OCI-M1 (cell line): ENCODE measurements around the gene ALPP.
"Not testable (repeated sequence)": the region's sequence is repeated elsewhere in the genome, so short reads cannot be mapped to it uniquely, and the experiment has no call there.

Experiments
- DNase-seq: peaks from one replicate; lab custom pipeline; 2025; lab: John Stamatoyannopoulos, UW

ALPP gene

DNA sequence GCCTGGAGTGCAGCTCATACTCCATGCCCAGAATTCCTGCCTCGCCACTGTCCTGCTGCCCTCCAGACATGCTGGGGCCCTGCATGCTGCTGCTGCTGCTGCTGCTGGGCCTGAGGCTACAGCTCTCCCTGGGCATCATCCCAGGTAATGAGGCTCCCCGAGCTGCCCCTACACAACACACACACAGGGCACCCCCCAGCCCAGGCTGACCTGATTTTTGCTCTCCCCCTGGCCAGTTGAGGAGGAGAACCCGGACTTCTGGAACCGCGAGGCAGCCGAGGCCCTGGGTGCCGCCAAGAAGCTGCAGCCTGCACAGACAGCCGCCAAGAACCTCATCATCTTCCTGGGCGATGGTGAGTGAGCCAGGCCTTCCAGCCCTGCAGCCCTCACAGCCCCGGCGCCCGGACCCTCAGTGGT is at the start of gene ALPP:
Gene ALPP, plus strand, starts transcription at position 17 of the 417 bp plus-strand sequence. Its CDS starts 52 bp downstream, at position 69.
- DNase-seq, result not testable (repeated sequence)

DNA sequence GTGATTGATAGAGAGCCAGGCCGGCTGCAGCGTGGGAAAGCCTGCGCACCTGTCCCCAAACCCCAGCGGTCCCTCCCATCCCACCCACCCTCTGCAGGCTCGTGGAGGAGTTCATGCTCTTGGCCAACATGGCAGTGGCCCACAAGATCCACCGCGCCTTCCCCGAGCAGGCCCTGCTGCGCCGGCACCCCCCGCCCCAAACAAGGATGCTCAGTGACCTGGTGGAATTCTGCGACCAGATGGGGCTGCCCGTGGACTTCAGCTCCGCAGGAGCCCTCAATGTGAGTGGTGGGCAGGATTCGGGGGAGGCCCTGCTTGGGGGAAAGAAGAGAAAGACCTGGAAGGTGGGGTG is 48.9 kb upstream of the ALPP start:
- DNase-seq, result no peak

DNA sequence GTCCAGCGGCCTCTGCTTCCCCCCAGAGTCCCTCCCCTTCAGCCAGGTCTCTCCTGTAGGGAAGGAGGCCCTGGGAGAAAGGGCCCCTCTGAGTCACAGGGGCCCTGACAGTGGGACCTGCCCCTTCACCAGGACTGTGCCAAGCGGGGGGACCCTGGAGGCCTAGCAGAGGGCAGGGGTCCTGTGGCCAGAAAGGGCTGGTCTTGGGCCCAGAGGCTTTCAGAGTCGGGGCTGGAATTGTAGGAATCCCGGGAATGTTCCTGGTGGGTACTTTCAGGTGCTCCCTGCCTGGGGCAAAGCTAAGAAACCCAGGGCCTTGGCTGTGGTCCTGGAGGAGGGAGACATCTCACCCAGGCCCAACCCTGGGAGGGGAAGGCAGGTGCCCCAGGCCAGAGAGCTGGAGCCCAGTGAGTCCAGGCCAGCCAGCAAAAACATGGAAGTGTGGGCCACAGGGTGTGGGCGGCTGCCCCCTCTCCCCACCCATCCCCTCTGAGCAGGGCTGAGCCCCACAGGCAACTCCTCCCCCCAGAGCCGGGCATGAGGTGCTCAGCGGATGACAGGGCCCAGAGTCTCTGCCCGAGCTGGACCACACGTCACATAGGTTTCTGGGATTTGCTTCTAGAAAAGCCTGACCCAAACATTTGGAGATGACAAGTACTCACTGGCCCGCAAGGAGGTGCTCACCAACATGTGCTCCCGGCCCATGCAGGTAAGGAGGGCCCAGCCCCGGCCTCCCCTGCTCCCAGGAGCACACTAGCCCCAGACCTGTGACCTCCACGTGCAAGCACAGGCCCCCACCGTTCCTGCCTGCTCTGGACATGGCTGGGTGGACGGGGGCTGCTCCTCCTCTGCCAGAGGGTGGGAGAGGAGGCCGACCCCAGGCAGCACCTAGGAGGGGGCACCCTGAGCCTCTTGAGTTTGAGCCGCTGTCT is 48.2 kb upstream of the ALPP start:
- DNase-seq, result no peak

DNA sequence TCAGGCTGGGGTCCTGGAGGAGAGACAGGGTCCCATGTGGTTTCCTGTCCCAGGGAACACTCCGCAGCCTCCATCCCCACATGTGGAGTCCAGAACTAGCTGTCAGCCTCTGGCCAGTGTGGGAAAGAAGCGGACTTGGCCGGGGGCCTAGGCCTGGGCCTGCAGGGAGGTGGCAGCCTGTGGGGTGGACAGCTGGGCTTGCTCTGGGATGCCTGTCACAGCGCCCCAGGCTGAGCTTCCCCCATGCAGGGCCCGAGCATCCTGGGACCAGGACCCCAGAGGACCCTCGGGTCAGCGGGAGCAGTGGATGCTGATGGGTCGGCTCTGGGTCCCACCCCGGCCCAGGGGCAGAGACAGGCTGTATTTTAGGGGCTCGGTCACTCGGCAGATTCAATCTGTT is 47.5 kb upstream of the ALPP start:
- DNase-seq, result not testable (repeated sequence)

DNA sequence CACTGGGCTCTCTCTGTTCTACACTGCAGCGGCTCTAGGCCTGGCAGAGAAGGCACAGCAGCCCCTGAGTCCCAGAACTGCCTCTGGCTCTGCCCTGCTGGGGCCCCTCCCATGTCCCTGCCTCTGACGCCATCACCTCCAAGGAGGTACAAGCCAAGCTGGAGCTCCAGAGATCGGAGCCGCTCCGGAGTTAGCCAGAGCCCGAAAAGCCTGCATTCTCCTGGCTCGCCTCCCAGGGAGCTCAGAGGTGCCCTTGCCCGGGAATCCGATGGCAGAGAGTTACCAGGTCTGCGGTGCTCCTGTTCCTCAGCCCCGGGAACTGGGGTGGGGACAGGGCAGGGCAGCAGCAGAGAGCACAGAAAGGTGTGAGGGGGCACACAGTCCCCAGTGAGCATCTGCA is 46.9 kb upstream of the ALPP start:
- not testable (repeated sequence) for DNase-seq

DNA sequence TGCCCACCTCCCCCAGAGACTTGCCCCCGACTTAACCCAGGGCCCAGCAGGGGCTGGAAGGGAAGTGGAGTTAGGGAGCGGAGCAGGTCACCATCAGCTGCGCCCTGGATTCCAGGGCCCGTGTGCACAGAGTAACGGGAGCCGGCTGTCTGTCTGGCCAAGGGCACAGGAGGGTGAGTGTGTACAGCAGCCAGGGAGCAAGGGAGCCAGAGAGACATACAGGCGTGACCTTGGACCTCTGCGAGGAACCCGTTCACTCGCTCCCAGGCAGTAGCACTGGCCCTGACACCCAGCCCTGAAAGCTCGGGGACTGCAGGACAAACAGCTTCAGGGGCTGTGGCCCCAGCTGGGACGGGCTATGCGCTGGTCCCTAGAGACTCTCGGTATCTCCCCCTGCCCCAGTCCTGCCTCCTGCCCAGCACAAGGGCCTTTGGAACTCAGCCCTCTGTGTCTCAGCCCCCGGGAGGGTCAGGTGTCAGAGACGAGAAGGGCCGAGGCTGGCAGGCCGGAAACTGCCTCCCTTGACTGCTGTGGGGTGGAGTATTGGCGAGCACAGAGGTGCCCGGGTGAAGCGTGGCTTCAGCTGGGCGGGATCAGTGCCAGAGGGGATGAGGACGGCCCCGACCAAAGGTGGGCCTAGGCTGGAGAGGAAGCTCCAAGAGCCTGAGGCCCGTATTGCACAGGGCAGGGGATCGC is 46.2 kb upstream of the ALPP start:
- DNase-seq, result not testable (repeated sequence)

DNA sequence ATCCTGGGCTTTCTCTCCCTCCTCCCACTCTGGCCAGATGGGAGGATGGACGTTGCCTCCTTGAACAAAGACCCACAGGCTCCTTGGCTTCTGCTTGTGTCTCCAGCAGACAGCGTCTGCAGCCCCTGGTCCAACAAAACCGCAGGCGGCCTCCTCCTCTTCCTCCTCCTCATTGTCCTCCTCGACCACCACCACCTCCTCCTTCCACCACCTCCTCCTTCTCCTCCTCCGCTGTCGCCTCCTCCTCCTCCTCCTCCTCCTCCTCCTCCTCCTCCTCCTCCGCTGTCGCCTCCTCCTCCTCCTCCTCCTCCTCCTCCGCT is 45.7 kb upstream of the ALPP start:
- no peak for DNase-seq

DNA sequence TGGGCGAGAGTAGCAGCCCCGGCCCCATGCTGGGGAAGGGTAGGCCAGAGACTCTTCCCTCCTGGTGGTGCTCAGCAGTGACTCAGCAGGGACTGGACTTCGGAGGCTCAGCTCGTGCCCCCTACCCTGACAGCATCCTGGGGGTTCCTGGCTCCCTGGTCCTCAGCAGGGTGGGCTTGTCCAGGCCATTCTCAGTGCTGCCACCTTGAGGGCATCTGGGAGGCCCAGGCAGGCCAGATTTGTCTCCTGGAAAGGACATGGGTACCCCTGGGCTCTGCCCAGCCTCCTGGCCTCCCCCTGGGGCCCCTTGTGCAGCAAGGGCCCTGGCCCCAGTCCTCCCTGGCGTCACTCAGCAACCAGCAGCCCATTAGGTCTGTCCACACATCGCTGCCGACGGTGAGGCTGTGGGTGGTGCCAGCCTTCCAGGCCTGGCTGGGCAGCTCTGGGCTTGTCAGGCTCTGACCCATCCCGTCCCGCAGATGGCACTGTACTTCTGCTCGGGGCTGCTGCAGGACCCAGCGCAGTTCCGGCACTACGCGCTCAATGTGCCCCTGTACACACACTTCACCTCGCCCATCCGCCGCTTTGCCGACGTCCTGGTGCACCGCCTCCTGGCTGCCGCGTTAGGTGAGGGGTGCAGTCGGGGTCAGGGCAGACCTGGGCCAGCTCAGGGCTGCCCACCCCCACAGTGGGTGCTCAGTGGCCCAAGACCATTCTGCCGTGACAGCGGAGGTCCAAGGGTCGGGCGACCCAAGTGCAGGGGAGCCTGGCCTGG is 45.0 kb upstream of the ALPP start:
- DNase-seq, result no peak

DNA sequence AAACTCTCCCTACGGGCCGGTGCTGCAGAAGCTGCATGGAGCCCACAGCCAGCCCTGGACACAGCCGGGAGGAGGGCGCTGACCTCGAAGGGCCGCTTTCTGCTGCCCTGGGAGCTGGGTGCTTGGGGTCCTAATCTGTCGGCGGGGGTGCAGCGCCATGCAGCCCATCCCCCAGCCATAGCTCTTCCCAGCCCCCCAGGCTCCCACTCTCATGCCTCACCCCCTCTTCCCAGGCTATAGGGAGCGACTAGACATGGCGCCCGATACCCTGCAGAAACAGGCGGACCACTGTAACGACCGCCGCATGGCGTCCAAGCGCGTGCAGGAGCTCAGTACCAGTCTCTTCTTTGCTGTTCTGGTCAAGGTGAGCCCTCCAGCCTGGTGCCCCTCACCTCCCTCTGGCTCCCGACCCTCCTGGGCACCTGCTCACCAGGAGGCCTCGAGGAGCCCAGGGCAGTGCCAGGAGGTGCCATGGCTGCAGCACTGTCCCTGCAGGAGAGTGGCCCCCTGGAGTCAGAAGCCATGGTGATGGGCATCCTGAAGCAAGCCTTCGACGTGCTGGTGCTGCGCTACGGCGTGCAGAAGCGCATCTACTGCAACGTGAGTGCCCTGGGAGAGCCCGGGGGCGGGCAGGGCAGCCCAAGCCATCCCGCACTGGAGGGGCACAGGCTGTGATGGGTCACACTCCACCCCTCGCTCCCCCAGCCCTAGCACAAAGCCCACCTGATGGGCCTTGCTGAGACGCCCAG is 44.2 kb upstream of the ALPP start:
- DNase-seq, result not testable (repeated sequence)

DNA sequence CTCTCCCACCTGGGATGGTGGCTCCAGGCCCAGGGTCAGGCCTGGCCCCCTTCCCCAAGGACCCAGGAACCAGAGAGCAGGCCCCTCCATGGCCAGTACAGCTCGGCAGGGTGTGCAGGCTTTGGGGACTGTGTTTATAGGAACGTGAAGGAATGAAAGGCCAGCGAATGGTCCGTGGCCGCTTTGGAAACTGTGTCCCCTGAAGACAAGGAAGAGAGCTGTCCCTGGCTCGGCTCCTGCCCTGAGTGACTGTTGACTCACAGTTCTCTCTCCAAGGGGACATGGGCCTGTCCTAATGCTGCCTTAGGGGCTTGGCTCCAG is 43.7 kb upstream of the ALPP start:
- DNase-seq, result not testable (repeated sequence)

DNA sequence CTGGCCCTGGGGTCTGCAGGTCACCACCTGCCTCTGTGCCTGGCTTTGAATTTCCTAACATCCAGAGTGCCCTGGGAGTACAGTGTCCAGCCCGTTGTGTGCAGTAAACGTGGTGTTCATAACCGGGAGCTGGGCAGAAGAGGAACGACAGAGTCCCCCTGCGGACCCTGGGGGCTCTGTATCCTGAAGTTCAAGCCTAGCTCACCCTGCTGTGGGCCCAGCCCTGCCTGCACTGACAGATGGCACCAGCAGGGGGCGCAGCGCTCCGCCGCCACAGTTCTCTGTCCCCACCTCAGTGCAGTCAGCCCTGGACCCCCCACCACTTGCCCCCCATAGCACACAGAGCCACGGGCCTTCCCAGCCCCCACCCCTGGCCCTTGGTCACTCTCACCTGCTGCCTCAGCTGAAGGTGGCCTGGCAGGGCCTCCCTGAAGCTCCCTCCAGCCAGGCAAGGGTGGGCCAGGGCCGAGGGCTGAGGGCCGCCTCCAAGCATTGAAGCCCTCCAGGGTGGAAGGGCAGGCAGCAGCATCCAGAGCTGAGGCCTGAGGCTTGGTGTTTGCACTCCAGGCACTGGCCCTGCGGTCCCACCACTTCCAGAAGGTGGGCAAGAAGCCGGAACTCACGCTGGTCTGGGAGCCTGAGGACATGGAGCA is 43.2 kb upstream of the ALPP start:
- not testable (repeated sequence) for DNase-seq

DNA sequence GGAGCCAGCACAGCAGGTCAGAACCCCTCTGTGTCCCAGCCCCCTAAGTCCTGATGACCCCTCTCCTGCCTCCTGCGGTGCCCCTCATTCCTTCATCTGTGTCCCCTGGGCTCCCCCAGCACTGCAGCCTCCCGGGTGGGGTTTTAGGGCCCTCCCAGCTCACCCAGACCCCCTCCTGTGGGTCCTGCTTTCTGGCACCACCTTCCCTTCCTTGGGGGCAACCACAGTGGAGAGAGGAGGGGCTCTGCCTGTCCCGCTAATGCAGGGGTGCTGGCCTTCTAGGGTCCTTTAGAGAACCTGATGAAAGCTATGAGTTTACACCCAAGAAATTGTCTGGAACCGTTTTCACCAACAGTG is 42.7 kb upstream of the ALPP start:
- no peak for DNase-seq

DNA sequence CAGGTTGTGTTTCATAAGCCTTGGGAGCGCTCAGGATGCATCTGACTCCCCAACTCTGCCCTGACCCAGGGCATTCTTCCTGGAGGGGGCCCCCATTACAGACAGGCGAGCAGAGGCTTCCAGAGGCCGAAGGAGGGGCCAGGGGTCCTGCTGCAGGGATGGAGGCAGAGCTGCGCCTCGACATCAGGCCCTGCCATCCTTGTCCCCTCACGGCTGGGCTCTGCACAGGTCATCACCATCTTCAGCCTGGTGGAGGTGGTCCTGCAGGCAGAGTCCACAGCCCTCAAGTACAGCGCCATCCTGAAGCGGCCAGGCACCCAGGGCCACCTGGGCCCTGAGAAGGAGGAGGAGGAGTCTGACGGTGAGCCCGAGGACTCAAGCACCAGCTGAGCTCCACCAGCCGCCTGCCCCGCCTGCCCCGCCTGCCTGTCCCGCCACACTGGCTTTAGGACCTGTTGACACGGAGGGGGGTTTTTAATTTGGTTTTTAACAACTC is 42.3 kb upstream of the ALPP start:
- DNase-seq, result no peak

DNA sequence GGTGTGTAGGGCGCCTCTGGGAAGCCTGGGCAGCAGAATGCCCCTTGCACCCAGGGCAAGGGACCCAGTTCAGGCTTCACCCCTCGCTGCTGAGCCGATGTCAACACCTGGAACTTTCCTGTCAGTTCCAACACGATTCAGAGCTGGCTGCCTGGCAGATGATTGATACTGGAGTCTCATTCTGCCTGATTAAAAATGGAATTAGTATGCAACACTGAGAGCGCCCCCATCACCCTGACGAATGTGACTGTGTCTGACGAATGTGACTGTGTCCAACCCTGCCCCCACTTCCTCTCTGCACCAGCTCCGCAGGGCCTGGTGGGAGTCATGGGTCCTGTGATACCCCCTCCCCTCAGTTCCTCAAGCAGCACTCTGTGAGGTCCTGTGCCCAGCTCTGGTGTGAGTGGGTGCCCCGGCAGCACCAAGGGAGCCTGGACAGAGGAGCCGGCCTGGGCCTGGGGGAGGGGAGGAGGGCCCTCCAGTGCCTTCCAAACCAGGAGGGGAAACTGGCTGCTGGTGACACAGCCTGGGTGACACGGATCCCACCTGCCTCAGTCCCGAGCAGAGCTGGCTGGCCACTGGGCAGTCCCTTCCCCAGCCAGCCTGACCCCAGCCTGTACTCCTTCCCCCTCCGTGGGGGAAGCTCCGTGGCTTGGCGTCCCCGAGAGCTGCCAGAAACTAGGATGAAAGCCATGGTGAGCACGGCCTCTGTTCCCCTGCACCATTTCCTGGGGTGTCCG is 41.4 kb upstream of the ALPP start:
- DNase-seq, result no peak

DNA sequence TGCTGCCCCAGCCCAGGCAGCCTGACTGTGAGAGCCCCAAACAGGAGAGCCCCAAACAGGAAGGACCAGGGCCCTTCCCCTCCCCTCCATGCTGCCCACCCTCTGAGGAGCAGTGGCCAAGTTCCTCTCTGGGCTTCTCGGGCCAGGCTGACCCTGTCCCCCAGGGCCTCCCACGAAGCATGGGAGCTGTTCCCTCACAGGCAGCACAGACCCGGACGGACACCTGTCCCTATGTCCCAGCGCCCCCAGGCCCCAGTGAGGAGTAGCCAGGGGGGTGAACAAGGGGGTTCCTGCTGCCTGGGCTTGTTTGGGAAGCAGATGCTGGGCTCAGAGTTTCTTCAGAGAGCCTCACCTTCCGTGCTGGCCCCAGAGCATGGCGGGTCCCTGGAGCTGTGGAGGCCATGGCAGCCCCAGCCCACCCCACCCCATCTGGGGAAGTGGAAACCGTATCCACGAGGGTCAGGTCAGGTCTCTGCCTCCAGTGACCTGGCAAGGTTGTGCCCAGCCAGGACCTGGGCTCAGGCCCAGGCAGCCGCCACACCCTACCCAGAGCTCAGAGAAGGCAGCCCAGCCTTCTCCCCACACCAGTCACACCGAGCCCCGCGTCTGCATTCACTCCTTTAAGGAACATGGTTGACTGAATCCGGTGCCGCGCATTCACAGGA is 40.3 kb upstream of the ALPP start:
- not testable (repeated sequence) for DNase-seq

DNA sequence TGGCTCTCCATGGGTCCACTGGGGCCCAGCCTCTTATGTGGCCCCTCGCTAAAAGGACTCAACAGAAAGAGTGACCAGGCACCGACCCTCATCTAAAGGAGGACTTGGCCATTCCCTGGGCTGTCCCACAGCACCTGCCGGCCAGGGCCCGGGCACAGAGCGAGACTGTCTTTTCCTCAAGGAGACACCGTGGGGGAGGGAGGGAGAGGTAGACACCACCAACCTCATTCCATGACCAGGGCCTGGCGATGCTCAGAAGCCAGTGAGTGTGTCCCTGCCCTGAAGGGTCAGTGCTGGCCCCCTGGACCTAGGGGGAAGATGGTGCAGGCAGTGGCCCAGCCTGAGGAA is 39.8 kb upstream of the ALPP start:
- no peak for DNase-seq

DNA sequence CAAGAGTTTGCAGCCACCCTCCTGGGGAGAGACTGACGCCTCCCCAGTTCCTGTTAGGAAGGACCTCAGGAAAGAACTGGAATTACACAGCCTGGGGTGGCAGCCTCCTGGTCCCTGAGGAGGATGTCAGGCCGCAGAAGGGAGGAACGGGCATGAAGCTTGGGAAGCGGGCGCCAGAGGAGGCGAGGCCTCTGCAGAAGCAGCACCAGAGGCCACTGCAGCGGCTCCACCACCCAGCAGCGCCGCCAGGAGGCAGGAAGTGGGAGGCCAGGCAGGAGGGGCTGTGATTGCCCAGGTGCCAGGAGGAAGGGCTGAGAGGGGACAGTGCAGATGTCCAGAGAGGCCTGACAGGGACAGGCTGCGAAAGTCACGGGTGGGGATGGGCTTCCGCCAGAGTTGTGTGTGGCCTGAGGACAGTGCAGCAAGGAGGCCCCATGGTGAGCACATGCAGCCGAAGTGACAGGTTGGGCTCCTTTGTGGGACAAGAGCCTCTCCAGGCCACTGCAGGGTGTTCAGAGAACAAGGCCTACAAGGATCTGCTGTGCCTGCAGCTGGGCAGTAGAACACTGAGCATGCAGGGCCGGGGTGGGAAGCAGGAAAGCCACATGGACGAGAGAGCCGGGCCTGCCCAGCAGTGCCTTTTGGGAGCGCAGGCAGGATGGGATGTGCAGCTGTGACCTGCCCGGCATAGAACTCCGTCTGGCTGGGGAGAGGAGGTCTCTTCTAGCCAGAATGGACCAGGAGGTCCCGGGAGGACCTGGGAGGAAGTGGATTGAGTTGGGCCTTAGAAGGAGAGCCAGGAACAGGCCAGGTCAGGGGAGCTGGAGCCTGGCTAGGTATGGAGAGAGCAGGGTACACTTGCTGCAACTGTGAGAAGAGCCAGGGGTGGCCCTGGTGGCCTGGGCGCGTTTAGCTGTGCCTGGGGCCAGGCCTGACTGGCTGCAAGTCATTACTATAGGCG is 39.1 kb upstream of the ALPP start:
- DNase-seq, result no peak

DNA sequence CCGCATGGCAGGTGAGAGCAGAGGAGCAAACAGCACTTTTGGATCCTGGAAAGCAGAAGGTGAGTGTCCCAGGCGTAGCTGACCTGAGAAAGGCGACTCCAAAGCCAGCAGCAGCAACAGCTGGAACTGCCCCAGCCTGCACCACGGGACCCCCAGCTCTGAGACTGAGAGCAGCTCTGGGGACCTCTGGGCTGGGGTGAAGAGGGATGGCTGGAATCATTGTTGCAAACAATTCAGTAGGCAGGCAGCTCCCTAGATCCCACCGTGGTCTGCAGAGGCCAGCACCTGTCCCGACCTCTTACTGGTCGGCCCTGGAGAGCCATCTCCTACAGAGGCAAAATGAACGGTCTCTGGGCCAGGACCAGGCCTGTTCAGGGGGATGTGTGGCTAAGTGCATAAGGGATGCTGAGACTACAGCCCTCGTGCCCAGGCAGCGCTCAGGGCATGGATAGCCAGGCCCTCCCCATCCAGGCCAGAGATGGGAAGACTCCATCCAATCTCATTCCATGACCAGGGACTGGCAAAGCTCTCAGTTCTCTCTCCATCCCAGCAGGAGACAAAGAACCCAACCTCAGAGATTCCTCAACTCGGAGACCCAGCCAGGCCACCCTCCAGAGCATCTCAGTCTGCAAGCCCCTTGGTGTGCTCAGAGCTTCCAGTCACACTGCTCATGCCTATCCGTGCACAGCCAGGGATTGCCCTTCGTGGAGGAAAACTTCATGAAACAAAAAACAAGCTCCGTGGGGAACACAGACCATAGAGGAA is 38.2 kb upstream of the ALPP start:
- DNase-seq, result no peak
